ENCODE data around the gene PHLDB2.

GRCh38 chr3:111979434-111980038 is 120.5 kb downstream of the PHLDB2 start:
- TF ChIP-seq ZNF274 (IDR thresholded peaks at IDR 0.05; ENCODE audit: low read depth, low read length), result no peak
- no peak for TF ChIP-seq SUZ12 (IDR thresholded peaks at IDR 0.05; ENCODE audit: extremely low read depth, insufficient read depth, insufficient read length)
- no peak for TF ChIP-seq YY1 (IDR thresholded peaks at IDR 0.05; ENCODE audit: insufficient read depth, insufficient read length)
